Psoas muscle (tissue), 8 donors: ENCODE data around the gene GATA3. TPM values are rescaled to one million over a fixed set of nuclear protein-coding genes. Genes with fewer than 3 reads are reported as not detected.
A peak's percentile ranks its signal among the peaks of the same experiment; 100 is the strongest.

Source experiments
- ATAC-seq, 4 donors: fragments of 200-7000 bp; cut with Tn5 transposase; one replicate each; pipeline ENCODE4 v1.9.1; 2020; ENCODE audit warnings: moderate library complexity in 3 of 4, mild to moderate bottlenecking in 2 of 4
- DNase-seq, 2 donors: peaks; one replicate each; pipeline ENCODE4 v3.0.0-alpha.2; 2020
- H3K27ac ChIP-seq: fragments of 200-600 bp; one replicate; pipeline ENCODE4 v1.8.0; 2022
- H3K27me3 ChIP-seq, 3 donors: fragments of 200-600 bp in 1 of 3; one replicate each; pipeline versions ENCODE4 v1.6.1 to v1.8.0; 2013 to 2022; ENCODE audit warnings: low read length in 2 of 3, mild to moderate bottlenecking in 2 of 3, moderate library complexity in 1 of 3; ENCODE audit not compliant: insufficient read depth in 3 of 3
- H3K36me3 ChIP-seq, 2 donors: fragments of 200-600 bp in 1 of 2; one replicate each; pipeline versions ENCODE4 v1.6.1 to v1.8.0; 2013 to 2022; ENCODE audit warnings: low read depth in 1 of 2, mild to moderate bottlenecking in 1 of 2, moderate library complexity in 1 of 2; ENCODE audit not compliant: insufficient read depth in 1 of 2
- H3K4me1 ChIP-seq: fragments of 200-600 bp; one replicate; pipeline ENCODE4 v1.8.0; 2022
- H3K4me3 ChIP-seq: fragments of 200-600 bp; one replicate; pipeline ENCODE4 v1.8.0; 2022; ENCODE audit warnings: mild to moderate bottlenecking
- H3K9me3 ChIP-seq: fragments of 200-600 bp; one replicate; pipeline ENCODE4 v1.8.0; 2022
- WGBS, 3 donors: extraction: QIAGEN DNeasy Blood & Tissue Kit; methylation state at CpG; one replicate each; pipeline versions ENCODE4 v1.1.6 to v1.1.7; 2013; 5-methylcytosine and 5-hydroxymethylcytosine counted together
- intact Hi-C, 2 donors: fragments of 100-400 bp; cut with DNase I; formaldehyde crosslinking; loops; one replicate each; pipeline versions ENCODE4 v1.11.0 to v1.14.2; 2022
- polyA plus RNA-seq, 3 donors: library from polyadenylated mRNA; stranded (reverse); fragments of 200-250 nt; gene quantifications; one replicate each; pipeline ENCODE4 v1.2.3, GENCODE V29; 2013
- total RNA-seq, 4 donors: library from RNA; stranded (reverse); fragmentation: NEBNext Ultra II Directional in 2 of 4; extraction: Animal tissue kit (Norgen Biotek cat#: 25700) in 2 of 4; gene quantifications; one replicate each; pipeline versions ENCODE4 v1.2.1 to v1.2.4, GENCODE V29; 2021 to 2023
- TF ChIP-seq, protein P1 (sequence below): fragments of 200-600 bp; IDR thresholded peaks from one replicate; pipeline ENCODE4 v1.8.0; 2022; ENCODE audit warnings: antibody characterized with exemption
- donor health status: healthy with polysubstance abuse.
- donor health status: DM: no; HTN: no; CAD: no; lungs with moderate emphysema.
- donor health status: Bipolar disorder and iron deficiency.
- donor health status: healthy.
- donor health status: DM: yes; HTN: yes; CAD: no.
- donor health status: DM: no; HTN: no; CAD: no.
- donor health status: DM: no; HTN: no; CAD: no.
- donor health status: DM: yes; HTN: yes; CAD: no.

Gene GATA3
- total and polyA plus RNA-seq, 7 donors, result 0.64 to 1.8 (median 0.74) TPM

DNA sequence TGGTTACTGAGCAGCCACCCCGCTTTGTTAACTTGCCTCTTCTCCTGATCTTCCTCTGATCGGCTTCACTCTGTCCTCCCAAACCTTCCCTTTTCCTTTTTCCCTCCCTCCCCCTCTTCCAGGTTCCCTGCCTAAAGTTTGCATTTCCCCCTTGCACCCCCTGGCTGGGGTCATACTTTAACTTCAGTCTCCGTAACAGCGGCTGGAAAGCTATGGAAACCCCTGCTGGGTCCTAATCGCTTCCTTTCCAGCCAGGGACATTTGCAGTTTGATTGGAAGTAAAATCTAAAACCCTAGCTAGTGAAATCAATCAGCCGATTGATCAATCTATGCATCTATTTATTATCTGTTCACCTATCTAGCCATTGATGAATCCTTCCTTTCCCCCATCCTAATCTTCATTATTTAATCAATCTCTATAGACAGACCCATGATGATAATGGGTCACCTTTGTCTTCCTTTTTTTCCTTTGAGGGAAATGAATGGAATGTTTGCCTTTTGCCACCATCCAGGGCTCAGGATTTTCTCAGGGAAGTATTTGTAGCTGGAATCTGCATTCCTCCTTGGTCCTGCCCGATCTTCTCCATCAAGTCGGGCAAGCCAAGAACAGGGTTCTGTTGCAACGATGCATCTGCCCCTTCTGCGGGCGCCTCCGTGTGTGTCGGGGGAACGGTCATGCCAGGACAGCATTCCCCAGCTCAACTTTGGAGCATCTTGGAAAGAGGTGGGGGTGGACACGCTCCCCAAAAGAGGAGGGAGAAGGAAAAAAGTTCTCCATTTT, 8.8 kb downstream of the GATA3 start:
- intact Hi-C loops, result no loop called here
- 46 to 59% (median 51%) methylated on average over 15 of the region's 15 CpGs for WGBS, 3 donors
- TF ChIP-seq, protein P1, sequence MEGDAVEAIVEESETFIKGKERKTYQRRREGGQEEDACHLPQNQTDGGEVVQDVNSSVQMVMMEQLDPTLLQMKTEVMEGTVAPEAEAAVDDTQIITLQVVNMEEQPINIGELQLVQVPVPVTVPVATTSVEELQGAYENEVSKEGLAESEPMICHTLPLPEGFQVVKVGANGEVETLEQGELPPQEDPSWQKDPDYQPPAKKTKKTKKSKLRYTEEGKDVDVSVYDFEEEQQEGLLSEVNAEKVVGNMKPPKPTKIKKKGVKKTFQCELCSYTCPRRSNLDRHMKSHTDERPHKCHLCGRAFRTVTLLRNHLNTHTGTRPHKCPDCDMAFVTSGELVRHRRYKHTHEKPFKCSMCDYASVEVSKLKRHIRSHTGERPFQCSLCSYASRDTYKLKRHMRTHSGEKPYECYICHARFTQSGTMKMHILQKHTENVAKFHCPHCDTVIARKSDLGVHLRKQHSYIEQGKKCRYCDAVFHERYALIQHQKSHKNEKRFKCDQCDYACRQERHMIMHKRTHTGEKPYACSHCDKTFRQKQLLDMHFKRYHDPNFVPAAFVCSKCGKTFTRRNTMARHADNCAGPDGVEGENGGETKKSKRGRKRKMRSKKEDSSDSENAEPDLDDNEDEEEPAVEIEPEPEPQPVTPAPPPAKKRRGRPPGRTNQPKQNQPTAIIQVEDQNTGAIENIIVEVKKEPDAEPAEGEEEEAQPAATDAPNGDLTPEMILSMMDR, result no peak

GRCh38 chr10:8063935-8064334, 9.4 kb downstream of the GATA3 start:
- no peaks in the 10 kb centered on the region for H3K4me1 ChIP-seq
- H3K36me3 ChIP-seq, result no peaks in the 10 kb centered on the region
- TF ChIP-seq, protein P1, result no peak
- ATAC-seq (no peak), DNase-seq (peak in 1 of 2 donors; percentile 20)
- intact Hi-C loops, result no loop called here
- H3K9me3 ChIP-seq, result no peaks in the 10 kb centered on the region
- H3K27me3 ChIP-seq, result peaks cover 0 to 58% (median 15%) of the 10 kb centered on the region in 3 donors
- 28 to 32% (median 31%) methylated on average over 13 of the region's 13 CpGs for WGBS, 3 donors
- no peak overlapping the region for H3K27ac ChIP-seq
- no peak overlapping the region for H3K4me3 ChIP-seq

More for the DNA sequence above, 8.8 kb downstream of the GATA3 start:
- Histone ChIP-seq H3K4me3 (no peak overlapping the region), H3K27me3 (peaks cover 0 to 64% (median 21%) of the 10 kb centered on the region in 3 donors), H3K9me3 (no peaks in the 10 kb centered on the region), H3K4me1 (no peaks in the 10 kb centered on the region), H3K27ac (no peak overlapping the region), H3K36me3 (no peaks in the 10 kb centered on the region)
- no peak for ATAC-seq
- DNase-seq, result no peak

DNA sequence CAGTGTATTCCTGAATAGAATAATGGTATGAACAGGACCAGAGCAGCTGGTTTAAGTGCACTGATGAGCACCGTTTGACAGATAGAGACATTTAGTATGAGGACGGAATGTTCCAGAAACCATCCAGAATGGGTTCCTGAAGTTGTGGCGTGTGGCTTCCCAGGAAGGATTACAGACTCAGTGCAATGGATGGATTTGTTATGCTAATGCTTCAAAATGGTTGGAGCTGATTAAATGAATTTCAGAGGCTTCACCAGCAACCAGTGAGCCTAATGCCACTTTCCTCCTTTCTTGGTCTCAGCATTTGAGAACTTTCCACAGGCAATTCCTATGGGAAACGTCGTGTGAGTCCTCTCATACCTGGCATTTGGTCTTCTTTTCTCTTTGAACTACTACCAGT, 9.9 kb downstream of the GATA3 start:
- Histone ChIP-seq H3K27me3 (peaks cover 0 to 60% (median 14%) of the 10 kb centered on the region in 3 donors), H3K4me3 (no peak overlapping the region), H3K27ac (no peak overlapping the region), H3K4me1 (no peaks in the 10 kb centered on the region), H3K36me3 (no peaks in the 10 kb centered on the region), H3K9me3 (no peaks in the 10 kb centered on the region)
- TF ChIP-seq, protein P1, result no peak
- 31 to 44% (median 37%) methylated on average over 5 of the region's 5 CpGs for WGBS, 3 donors
- ATAC-seq, result no peak
- DNase-seq, result no peak
- intact Hi-C loops, result no loop called here

DNA sequence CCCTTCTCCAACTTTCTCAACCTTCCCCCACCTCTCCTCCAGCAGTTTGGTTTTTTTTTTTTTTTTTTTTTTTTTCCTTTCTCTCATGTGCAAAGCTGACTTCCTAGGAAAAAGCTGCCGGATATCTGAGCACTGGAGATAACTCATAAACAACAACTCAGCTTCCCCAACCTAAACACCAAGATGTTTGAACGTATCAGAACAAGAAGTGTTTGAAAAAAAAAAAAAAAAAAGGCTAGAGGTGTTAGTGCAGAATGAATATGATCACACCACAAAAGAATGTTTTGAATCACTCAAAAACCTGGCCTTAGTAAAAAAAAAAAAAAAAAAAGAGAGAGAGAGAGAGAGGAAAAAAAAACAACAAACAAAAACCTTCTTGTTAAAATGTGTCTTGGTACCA, 11.2 kb downstream of the GATA3 start:
- peaks cover 0 to 50% (median 10%) of the 10 kb centered on the region in 3 donors for H3K27me3 ChIP-seq
- TF ChIP-seq, protein P1, result no peak
- H3K9me3 ChIP-seq, result no peaks in the 10 kb centered on the region
- no peak overlapping the region for H3K4me3 ChIP-seq
- ATAC-seq (no peak), DNase-seq (no peak)
- H3K36me3 ChIP-seq, result no peaks in the 10 kb centered on the region
- no peaks in the 10 kb centered on the region for H3K4me1 ChIP-seq
- no peak overlapping the region for H3K27ac ChIP-seq
- 37 to 48% (median 46%) methylated on average over 2 of the region's 2 CpGs for WGBS, 3 donors
- intact Hi-C loops, result no loop called here
